ENCODE measurements around the gene SCAPER. TPM values are rescaled to one million over a fixed set of nuclear protein-coding genes. Genes with fewer than 3 reads are reported as not detected.

The SCAPER gene
- total RNA-seq, 1 experiment from 2014 or later, result 7.4 TPM

- Histone ChIP-seq H3K9ac (ENCODE audit: extremely low read depth, insufficient read length, low read length) (no peak overlapping the region), H4K8ac (replicated peaks; ENCODE audit: insufficient read length, low read depth, low read length) (no peak overlapping the region), H2BK12ac (ENCODE audit: insufficient read length, low read depth, low read length) (no peak overlapping the region), H3K79me1 (ENCODE audit: insufficient read depth, low read depth, low read length, poor library complexity, severe bottlenecking) (no peaks in the 10 kb centered on the region), H2BK15ac (ENCODE audit: low read depth, low read length) (no peak overlapping the region), H4K5ac (ENCODE audit: insufficient read length, low read depth, low read length) (no peak overlapping the region), H3K4me2 (ENCODE audit: insufficient read depth, insufficient read length, low read length) (no peak overlapping the region), H3K4ac (ENCODE audit: low read depth, low read length) (no peak overlapping the region), H2AK5ac (ENCODE audit: insufficient read length, low read length) (no peak overlapping the region), H3K18ac (ENCODE audit: insufficient read length, low read depth, low read length) (no peak overlapping the region), H3K56ac (ENCODE audit: insufficient read length, low read depth, low read length) (no peak overlapping the region), H3K14ac (ENCODE audit: insufficient read depth, low read length) (no peak overlapping the region), H3K23ac (ENCODE audit: insufficient read length, low read depth, low read length) (no peak overlapping the region), H3K79me2 (ENCODE audit: insufficient read depth, low read length) (no peaks in the 10 kb centered on the region), H3K27me3 (ENCODE audit: insufficient read depth, low read length) (no peaks in the 10 kb centered on the region), H2AFZ (ENCODE audit: low read length) (no peak overlapping the region), H2BK20ac (ENCODE audit: low read depth, low read length, poor library complexity, severe bottlenecking) (no peak overlapping the region), H2BK120ac (ENCODE audit: low read depth, low read length, poor library complexity, severe bottlenecking) (no peak overlapping the region), H2BK5ac (ENCODE audit: insufficient read length, low read length) (no peak overlapping the region), H3K23me2 (ENCODE audit: insufficient read length, low read depth, low read length, poor library complexity, severe bottlenecking) (no peaks in the 10 kb centered on the region), H3K9me3 (ENCODE audit: control insufficient read depth, low read depth, low read length) (no peaks in the 10 kb centered on the region), H3T11ph (ENCODE audit: low read length) (no peak overlapping the region), H3K27ac (ENCODE audit: insufficient read length, low read depth, low read length) (no peak overlapping the region), H4K20me1 (ENCODE audit: control insufficient read depth, insufficient read depth, insufficient read length) (no peaks in the 10 kb centered on the region), H3K4me1 (ENCODE audit: insufficient read depth, low read length) (no peaks in the 10 kb centered on the region), H4K91ac (ENCODE audit: insufficient read length, low read depth, low read length) (no peak overlapping the region)
- Mint-ChIP-seq H3K27ac (no peak overlapping the region), H3K9me3 (no peaks in the 10 kb centered on the region), H3K27me3 (ENCODE audit: low read depth) (no peaks in the 10 kb centered on the region), H3K36me3 (ENCODE audit: insufficient read depth in 1 of 3, low read depth in 3 of 3) (peaks cover 0 to 1% (median 0%) of the 10 kb centered on the region in 3 experiments; a peak in 1 of 7 replicates), H3K4me3 (no peak overlapping the region), H3K4me1 (no peaks in the 10 kb centered on the region)
- DNase-seq, result no peak
- no peak for TF ChIP-seq CTCF (conservative IDR thresholded peaks at IDR 0.05)
Measured at GRCh38 chr15:76752549-76752948, 152.6 kb downstream of the SCAPER start.

Data from H9 (cell line).